HG03095 (cell line): ENCODE data around the gene GNAL.
"Not testable (repeated sequence)": the region's sequence is repeated elsewhere in the genome, so short reads cannot be mapped to it uniquely, and the experiment has no call there.

Experiments
- ATAC-seq: cut with Tn5 transposase; IDR thresholded peaks from one replicate; pipeline ENCODE4 v1.9.1; 2021; ENCODE audit warnings: moderate library complexity; ENCODE audit not compliant: unreplicated experiment

GNAL gene

DNA sequence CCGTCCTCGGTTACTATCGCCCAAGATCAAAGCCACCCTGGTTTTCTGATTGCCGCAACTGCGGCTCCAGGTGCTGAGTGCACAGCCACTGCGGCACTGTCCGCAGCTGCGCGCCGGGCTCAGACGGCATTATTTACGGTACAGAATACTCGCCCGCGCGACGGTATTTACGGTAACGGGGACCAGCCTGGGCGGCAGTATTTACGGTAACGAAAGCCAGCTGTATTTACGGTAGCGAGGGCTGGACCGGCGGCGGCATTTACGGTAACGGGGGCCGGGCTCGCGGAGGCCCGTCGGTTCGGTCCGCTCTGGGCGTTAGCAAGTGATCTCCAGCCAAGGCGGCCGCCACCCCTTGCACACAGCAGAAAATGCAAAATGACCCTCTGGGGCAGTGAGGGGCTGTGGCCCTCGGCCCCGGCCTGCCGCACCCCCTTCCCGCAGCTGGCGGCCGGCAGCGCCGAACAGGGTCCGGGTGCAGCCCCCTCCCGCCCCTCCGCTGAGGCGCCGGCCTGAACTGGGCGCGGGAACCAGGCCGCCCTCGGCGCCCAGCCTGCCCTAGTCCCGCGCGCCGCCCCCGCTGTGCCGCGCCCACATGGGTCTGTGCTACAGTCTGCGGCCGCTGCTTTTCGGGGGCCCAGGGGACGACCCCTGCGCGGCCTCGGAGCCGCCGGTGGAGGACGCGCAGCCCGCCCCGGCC is at the start of gene GNAL:
Gene GNAL, plus strand, starts transcription at position 293 of the 697 bp plus-strand sequence. Its CDS starts 300 bp downstream, at position 593.
- ATAC-seq = peak; percentile 74

DNA sequence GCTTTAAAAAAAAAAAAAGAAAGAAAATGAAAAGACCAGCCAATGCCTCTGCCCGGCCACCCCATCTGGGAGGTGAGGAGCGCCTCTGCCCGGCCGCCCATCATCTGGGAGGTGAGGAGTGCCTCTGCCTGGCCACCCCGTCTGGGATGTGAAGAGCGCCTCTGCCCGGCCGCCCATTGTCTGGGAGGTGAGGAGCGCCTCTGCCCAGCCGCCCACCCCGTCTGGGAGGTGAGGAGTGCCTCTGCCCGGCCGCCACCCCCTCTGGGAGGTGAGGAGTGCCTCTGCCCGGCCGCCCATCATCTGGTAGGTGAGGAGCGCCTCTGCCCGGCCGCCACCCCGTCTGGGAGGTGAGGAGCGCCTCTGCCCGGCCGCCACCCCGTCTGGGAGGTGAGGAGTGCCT is 41.8 kb upstream of the GNAL start:
- ATAC-seq = not testable (repeated sequence)

DNA sequence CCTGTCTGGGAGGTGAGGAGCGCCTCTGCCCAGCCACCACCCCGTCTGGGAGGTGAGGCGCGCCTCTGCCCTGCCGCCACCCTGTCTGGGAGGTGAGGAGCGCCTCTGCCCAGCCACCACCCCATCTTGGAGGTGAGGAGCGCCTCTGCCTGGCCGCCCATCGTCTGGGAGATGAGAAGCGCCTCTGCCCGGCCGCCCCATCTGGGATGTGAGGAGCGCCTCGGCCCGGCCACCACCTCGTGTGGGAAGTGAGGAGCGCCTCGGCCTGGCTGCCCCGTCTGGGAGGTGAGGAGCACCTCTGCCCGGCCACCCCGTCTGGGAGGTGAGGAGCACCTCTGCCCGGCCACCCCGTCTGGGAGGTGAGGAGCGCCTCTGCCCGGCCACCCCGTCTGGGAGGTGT is 41.3 kb upstream of the GNAL start:
- ATAC-seq = not testable (repeated sequence)

DNA sequence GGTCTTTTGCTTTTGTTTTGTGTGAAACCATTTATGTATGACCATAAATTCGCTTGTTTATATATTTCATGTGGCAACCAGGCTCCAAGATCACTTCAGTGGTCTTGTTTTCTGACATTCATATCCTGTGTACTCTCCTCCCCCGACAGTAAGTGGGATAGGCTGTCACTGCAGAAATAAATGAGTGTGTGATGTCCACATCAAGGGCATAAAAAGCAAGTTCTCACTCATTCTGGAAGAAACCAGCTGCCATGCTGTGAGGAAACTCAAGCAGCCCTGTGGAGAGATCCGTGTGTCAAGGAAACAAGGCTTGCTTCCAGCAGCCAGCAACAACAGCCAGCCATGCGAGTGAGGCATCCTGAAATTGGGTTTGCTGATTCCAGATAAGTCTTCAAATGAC is 39.2 kb upstream of the GNAL start:
- no peak for ATAC-seq

- no peak for ATAC-seq
These were observed 37.2 kb upstream of the GNAL start for GRCh38 chr18:11651899-11652298.

GRCh38 chr18:11653521-11653920 is 35.5 kb upstream of the GNAL start:
- ATAC-seq = no peak

DNA sequence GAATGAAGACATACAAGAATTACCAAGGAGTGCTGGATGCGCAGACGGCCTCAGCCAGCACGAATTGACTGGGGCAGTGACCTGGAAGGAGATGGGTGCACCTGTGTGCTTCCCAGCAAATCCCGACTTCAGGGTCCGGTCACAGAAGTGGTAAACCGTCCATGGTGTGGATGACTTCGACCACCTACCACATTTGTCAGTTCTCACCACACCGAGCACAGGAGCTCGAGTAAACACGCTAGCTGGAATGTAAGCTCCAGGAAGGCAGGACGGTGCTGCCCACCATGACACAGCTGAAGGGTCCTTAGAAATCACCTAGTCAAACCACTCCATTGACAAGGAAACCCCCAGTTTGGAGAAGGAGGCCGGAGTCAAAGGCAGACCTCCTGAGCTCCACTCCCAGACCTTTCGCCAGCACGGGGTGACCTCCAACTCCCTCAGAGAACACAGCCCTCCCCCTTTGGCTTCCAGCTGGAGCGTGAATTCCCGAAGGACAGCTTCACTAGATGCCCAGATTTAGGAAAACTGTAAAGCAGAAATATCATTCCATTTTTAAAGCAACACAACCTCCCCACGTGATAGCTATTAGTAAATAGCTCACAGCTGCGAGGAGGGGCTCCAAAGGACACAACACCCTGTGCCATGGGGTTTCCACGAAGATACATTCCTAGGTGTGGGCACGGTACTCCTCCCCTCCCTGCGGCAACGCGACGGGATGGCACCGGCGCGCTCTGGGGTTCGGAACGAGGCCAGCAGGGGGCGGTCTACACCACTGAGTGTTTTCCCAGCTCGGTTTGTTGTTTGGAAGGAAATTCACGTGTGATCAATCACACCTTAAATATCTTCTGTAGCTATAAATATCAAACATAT is 34.1 kb upstream of the GNAL start:
- no peak for ATAC-seq

DNA sequence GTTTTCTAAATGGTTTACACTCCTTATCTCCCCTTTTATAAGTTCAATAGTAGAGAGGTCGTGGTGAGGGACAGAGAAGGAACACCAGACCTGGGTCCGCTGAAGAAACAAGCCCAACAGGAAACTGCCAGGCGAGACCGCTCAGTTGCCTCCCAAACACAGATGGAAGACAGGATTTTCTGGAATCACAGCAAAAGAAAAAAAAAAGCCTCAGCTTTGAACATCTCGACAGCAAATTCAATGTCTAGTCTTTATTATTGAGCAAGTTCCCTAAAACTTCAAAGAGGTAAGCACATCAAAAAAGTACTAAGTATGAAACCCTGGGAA is 33.5 kb upstream of the GNAL start:
- no peak for ATAC-seq

DNA sequence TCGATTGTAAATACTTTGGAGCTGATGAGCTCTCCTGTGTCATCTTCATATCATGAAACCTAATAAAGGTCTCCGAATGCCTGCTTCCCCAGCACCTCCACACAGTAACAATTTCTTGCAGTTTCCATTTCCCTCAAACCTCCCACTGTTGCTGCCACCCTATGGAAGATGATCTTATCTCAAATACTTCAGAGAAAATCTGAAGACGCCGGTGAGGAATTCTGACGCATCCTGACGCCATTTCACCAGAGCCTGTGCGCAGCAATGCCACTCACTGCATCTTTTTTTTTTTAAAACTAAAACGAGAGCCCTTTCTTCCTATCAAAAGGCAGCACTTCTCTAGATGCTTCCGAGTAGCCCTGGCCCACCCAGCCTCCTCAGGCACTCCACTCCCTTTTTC is 31.9 kb upstream of the GNAL start:
- no peak for ATAC-seq

DNA sequence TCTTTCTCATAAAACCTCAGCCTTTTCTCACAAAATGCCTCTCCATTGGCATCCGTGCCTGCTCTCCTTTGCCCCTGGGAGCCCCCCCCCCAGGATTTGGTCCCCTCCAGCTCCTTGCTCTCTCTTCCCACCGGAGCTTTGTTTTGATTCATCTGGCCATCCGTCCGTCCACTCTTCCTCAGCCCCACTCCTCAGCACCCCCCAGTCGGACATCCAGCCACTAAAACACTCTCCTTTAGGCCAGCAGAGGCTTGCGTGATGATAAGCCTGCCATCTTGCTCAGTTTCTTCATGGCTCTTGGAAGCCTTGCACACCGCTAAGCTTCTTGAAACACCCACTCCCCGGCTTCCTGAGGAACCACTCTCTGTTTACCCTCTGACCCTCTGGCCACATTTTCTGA is 31.5 kb upstream of the GNAL start:
- ATAC-seq = no peak

DNA sequence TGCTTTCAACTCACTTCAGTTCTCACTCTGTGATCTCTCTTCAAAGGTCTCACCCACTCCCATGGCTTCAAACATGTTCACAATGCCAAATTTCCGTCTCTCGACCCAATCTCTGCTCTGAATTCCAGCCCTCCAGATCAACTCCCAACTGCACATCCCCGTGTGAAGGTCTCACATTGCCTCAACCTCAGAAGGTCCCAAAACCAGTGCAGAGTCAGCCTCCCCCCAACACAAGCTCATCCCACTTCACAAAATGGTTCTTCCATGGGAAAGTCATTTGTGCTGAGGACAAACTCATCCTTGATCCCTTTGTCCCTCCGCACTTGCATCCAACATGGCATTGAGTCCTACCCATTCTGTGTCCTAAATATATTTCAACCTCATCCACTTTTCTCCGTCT is 31.0 kb upstream of the GNAL start:
- ATAC-seq = no peak

- ATAC-seq = no peak
These were observed 30.1 kb upstream of the GNAL start for GRCh38 chr18:11658989-11659388.

- ATAC-seq = no peak
These were observed 28.4 kb upstream of the GNAL start for GRCh38 chr18:11660691-11661090.

- no peak for ATAC-seq
These were observed 27.6 kb upstream of the GNAL start for GRCh38 chr18:11661430-11661829.

GRCh38 chr18:11663439-11664029 is 25.5 kb upstream of the GNAL start:
- ATAC-seq = no peak

DNA sequence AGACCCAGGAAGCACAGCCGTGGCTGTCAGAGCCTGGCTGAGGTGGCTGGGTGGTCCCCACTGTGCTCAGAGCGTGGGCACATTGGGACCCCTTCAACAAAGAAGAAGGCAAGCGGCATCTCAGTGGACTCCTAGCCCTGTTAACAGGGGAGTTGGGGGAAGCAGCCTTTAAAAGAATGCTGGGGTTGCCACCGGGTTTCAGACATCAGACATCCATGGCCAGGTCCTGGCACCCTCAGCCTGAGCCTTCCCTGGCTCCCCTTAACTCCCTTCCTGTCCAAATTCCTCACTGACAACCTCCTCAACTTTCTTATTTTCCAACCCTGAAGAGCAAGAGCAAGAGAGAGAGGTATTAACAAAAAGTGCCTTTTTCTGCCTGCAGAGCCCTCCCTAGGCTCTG is 24.8 kb upstream of the GNAL start:
- ATAC-seq = no peak

DNA sequence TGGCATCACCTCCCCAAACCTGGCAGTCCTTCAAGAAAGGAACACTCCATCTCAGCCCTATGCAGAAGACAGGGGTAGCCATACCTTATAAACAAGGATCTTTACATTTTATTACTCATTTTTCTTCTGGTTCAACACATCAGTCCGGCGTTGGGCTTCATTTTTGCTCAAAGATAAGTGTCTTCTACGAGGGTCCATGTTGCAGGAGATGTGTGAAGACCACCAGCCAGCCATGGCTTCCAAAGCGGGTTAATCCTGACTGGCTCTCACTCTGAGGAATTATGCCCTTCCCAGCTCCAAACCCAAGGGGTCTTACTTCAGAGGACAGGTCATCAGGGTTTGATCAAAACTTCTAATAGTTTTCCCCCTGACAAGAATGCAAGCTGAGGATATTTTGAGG is 23.9 kb upstream of the GNAL start:
- no peak for ATAC-seq

DNA sequence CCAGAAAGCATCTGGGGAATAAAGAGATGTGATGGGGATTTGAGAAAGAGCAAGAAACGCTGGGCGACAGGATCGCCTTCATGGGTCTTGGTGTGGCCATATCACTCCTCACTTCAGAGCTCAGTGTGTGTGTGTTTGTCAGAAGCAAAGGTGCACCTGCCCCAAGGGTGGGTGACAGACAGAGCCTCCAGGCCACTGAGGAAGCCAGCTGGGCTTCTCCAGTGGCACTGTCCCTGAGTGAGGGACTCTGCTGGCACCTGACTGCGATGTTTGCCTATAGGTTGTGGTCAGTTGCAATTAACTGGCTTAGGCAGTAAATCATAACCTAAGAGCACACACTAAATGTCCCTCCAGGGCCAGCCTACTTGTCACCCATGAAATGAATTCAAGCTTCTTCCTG is 23.5 kb upstream of the GNAL start:
- no peak for ATAC-seq

DNA sequence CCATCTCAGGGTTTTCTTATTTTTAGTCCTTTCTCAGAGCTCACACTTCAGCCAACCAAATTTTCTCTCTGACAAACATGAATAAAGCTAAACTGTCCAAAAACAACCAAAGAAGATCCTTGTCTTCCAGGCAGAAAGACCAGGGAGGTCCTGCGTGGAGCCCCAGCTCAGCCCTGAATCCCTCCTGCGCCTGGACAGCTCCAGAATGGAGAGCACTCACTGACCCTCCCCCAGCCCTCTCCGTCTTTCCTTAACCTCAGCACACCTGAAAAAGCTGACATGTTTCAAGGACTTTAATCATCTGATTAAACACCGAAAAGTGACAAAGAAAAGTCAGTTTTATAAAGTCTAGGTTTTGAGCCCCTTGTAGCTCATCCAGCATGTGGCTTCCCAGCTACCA is 22.9 kb upstream of the GNAL start:
- no peak for ATAC-seq

- ATAC-seq = no peak
These were observed 22.2 kb upstream of the GNAL start for GRCh38 chr18:11666831-11667230.

DNA sequence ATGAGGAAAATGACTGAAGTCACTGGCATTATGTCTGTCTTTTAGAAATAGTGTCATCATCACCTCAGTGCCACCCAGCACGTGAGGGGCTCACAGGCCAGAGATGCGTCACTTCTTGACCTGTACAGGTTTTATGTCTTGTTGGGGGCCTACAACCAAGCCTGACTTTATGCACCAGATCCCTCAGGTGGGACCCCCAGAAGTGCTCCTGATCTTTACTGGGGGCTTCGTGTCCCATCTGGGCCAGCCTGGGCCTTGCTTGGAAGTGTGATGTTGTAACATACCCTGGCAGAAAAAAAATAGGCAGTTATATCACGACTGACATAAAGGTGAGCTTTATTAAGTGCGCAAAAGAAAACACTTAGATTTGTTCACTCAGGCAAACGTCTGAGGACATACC is 21.5 kb upstream of the GNAL start:
- no peak for ATAC-seq
